ENCODE results near the gene JUN. TPM values are rescaled to one million over a fixed set of nuclear protein-coding genes. Genes with fewer than 3 reads are reported as not detected.
A peak's percentile ranks its signal among the peaks of the same experiment; 100 is the strongest.

The JUN gene
- total RNA-seq, 4 donors from 2014 or later: 137 to 458 (median 151) TPM

DNA sequence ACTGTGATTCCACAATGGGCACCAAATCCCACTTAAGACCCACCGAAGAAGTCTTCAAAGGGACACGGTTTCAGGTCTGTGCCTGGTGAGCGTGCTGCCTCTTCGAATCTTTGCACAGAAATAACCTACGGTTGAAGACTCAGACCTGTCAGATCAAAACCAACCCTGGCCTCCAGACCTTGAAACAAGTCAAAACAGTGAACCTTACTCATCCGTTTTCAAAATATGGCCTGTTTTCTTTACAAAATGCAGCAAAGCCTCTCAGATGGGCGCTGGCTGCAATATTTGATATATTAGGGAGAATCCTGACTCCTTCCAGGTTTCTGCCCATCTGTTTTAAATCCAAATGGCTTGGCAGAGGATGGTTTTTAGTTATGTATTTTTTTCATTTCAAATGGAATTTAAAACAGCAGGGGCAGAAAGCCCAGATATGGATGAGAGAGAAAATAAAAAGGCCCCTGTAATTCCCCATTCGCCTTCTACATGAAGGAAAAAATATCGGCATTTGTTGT lies 14.0 kb downstream of the JUN start:
- H3K27ac ChIP-seq: peak overlapping the region; percentile 34
- H3K36me3 ChIP-seq: no peaks in the 10 kb centered on the region
- H3K27me3 ChIP-seq: no peaks in the 10 kb centered on the region
- no peaks in the 10 kb centered on the region for H3K9me3 ChIP-seq
- H3K4me3 ChIP-seq: no peak overlapping the region
- H3K4me1 ChIP-seq: peaks cover 29% of the 10 kb centered on the region
- no peak for DNase-seq (ENCODE audit: low spot score in 2 of 2)
- no peak for TF ChIP-seq EP300 (IDR thresholded peaks at IDR 0.05)
- TF ChIP-seq POLR2AphosphoS5 (IDR thresholded peaks at IDR 0.05): no peak
- no peak for TF ChIP-seq POLR2A (IDR thresholded peaks at IDR 0.05)
- TF ChIP-seq, protein P1, sequence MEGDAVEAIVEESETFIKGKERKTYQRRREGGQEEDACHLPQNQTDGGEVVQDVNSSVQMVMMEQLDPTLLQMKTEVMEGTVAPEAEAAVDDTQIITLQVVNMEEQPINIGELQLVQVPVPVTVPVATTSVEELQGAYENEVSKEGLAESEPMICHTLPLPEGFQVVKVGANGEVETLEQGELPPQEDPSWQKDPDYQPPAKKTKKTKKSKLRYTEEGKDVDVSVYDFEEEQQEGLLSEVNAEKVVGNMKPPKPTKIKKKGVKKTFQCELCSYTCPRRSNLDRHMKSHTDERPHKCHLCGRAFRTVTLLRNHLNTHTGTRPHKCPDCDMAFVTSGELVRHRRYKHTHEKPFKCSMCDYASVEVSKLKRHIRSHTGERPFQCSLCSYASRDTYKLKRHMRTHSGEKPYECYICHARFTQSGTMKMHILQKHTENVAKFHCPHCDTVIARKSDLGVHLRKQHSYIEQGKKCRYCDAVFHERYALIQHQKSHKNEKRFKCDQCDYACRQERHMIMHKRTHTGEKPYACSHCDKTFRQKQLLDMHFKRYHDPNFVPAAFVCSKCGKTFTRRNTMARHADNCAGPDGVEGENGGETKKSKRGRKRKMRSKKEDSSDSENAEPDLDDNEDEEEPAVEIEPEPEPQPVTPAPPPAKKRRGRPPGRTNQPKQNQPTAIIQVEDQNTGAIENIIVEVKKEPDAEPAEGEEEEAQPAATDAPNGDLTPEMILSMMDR (IDR thresholded peaks at IDR 0.05): no peak
- WGBS: 42% methylated on average over 9 of the region's 9 CpGs

DNA sequence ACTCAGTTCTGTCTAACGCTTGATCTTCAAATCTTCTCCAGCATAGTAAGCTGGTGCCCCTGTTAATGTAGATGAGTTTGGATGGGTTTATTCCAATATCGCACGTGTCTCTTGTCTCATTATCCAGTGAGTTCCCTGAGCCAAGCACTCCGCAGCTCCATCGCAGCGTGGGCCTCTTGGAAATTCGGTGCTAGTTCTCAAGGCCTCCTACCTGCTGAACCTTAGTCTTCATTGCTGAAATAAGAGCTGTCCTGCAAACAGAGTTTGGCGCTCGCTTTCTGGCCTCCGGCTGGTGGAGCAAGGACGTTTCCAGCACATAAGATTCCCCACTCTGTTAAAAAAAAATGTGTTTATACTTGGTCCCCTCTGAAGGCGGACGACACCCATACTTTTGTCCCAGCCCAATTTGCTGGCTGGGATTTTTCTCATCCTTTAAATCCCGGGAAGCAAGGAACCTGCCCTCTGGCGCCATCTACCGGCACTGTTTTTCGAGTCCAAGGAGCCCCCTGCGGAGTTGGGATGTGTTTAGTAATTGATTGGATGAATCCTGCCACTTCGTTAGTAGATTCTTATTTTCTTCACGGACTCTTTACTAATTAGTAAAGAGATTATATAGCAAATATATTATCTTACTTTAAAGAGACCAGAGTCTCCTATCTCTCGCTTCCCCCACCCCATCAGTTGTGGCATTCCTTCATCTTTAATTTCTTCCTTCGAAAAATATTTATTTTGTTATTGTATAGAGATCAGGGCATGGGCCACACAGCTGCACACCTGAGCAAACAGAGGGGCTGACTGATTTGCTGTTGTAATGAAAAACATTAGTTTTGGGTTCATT lies 14.7 kb downstream of the JUN start:
- peak; percentile 90 to 93 for DNase-seq (ENCODE audit: low spot score in 2 of 2)
- TF ChIP-seq POLR2A (IDR thresholded peaks at IDR 0.05) (no peak), EP300 (IDR thresholded peaks at IDR 0.05) (no peak), POLR2AphosphoS5 (IDR thresholded peaks at IDR 0.05) (no peak)
- TF ChIP-seq, protein P1 (IDR thresholded peaks at IDR 0.05): peak; percentile 38 to 78
- peak overlapping the region; percentile 68 for H3K27ac ChIP-seq

DNA sequence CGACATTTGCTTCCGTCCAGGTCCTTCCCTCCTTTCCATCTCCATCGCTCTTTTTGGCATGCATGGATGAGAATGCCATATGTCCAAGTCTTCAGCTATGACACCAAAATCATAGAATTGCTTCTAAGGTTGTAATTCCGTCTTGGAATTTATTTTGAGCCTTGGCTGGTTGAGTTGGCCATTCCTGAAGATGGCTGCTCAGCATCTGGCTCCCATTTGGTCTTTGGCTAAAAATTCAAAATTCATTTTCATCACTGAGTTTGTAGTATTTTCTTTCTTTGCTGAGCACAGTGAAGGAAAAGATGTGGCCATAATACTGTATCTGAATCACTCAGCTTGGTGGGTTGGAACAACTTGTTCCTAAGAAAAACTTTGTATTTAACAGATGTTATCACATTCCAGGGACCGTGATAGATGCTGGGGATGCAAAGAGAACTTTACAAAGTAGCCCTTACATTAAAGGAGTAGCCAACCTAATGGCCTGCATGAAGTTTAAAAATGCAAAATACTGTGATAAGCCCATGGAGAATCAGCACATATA lies 15.6 kb downstream of the JUN start:
- WGBS: 62% methylated on average over 5 of the region's 5 CpGs
- no peaks in the 10 kb centered on the region for H3K27me3 ChIP-seq
- no peaks in the 10 kb centered on the region for H3K36me3 ChIP-seq

More for the DNA sequence above, 14.7 kb downstream of the JUN start:
- Histone ChIP-seq H3K4me1 (peaks cover 29% of the 10 kb centered on the region), H3K27me3 (no peaks in the 10 kb centered on the region), H3K9me3 (no peaks in the 10 kb centered on the region), H3K4me3 (no peak overlapping the region), H3K36me3 (no peaks in the 10 kb centered on the region)
- WGBS: 35% methylated on average over 22 of the region's 22 CpGs

DNA sequence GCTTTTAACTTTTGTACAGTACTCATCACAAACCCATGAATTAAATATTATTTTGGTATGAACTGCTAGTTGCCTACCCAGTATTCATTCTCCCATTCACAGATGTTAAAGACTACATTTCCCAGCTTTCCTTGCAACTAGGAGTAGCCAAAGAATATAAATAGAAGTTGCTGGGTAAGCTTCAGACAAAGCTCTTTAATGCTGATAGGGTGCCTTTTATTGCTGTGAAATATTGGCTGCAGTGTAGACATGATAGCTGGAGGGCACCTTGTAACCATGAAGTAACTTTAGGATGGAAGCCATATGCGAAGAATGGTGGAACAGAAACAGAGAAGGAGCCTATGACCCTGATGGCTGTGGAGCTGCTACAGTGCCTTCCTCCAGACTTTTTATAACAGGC lies 16.7 kb downstream of the JUN start:
- WGBS: 58% methylated on average over 1 of the region's 1 CpG

More for the DNA sequence above, 15.6 kb downstream of the JUN start:
- peaks cover 20% of the 10 kb centered on the region for H3K4me1 ChIP-seq
- H3K9me3 ChIP-seq: no peaks in the 10 kb centered on the region
- peak overlapping the region; percentile 68 for H3K27ac ChIP-seq
- TF ChIP-seq POLR2A (IDR thresholded peaks at IDR 0.05) (no peak), EP300 (IDR thresholded peaks at IDR 0.05) (no peak), POLR2AphosphoS5 (IDR thresholded peaks at IDR 0.05) (no peak)
- TF ChIP-seq, protein P1 (IDR thresholded peaks at IDR 0.05): no peak
- DNase-seq (ENCODE audit: low spot score in 2 of 2): no peak
- H3K4me3 ChIP-seq: no peak overlapping the region

More for the DNA sequence above, 16.7 kb downstream of the JUN start:
- H3K27ac ChIP-seq: no peak overlapping the region
- no peak for TF ChIP-seq POLR2A (IDR thresholded peaks at IDR 0.05)
- TF ChIP-seq EP300 (IDR thresholded peaks at IDR 0.05): no peak
- TF ChIP-seq, protein P1 (IDR thresholded peaks at IDR 0.05): no peak
- no peak for TF ChIP-seq POLR2AphosphoS5 (IDR thresholded peaks at IDR 0.05)
- H3K9me3 ChIP-seq: no peaks in the 10 kb centered on the region
- peaks cover 15% of the 10 kb centered on the region for H3K4me1 ChIP-seq
- H3K4me3 ChIP-seq: no peak overlapping the region
- no peaks in the 10 kb centered on the region for H3K27me3 ChIP-seq
- H3K36me3 ChIP-seq: no peaks in the 10 kb centered on the region
- DNase-seq (ENCODE audit: low spot score in 2 of 2): no peak
